DMS79 treated with DMSO at 0.1 percent for 48 hours (cell line): ENCODE data around the gene CRX.
"Not testable (repeated sequence)": the region's sequence is repeated elsewhere in the genome, so short reads cannot be mapped to it uniquely, and the experiment has no call there.

ENCODE experiments used
- DNase-seq: peaks from one replicate; lab custom pipeline; 2025; lab: John Stamatoyannopoulos, UW

CRX gene

DNA sequence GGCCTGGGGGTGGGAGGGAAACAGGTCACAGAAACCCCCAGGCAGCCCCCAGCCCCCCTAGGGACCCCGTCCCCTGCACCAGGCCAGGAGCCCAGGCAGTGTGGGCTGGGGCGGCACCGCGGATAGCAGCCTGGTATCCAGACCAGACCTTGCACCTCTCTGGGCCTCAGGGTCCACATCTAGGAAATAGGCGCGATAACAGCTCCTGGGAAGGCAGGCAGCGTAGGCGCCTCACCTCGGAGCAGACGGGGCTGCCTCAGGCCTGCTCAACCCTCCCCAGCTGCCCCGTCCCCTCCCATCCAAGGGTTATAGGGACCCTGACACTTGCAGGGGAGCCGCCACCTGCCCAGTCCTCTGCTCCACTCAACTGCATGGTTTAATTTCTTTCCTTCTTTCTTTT, 18.1 kb upstream of the CRX start:
- not testable (repeated sequence) for DNase-seq

DNA sequence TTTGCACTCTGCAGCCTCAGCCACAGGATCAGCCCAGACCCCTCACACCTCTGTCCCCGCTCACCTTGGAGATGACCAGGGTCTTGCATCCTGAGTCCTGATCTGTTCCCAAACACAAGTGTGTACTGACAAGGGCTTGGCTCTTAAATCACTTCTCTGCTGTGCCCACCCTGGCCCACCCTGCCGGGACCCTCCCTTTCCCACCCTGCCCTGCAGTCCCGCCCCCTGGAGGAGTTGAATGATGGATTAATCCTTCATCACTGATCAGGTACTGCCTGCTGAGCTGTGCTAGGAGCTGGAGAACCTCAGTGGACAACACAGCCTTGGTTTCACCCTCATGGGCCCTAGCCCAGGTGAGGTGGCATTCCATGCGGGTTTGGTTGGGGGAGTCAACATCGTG, 17.3 kb upstream of the CRX start, which contains the start of gene TPRX1:
TSS of gene TPRX1 (minus strand) at position 101 of the 400 bp plus-strand sequence. CDS start at position 89, 12 bp downstream.
- not testable (repeated sequence) for DNase-seq

DNA sequence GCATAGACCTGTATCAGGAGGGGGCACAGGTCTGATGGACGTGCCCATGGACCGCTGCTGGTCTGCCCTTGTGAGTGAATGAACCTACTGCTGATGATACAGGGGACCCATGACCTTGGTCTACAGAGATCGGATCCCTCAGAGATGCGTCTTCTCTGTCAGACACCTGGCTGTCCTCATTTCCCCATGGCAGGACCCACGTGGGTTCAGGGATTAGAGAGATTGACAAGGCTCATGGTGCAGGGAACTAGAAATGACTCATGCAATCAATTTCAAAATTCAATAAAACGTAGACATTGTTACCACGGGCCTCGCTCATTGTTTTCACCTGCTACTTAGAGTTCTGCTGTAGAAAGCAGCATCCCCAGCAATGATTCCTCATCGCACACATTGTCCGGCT, 16.4 kb upstream of the CRX start:
- no peak for DNase-seq

GRCh38 chr19:47806435-47806834, 15.3 kb upstream of the CRX start:
- no peak for DNase-seq

GRCh38 chr19:47813304-47813994, 8.3 kb upstream of the CRX start:
- peak; percentile 26 for DNase-seq

GRCh38 chr19:47813995-47814328, 7.8 kb upstream of the CRX start:
- no peak for DNase-seq

GRCh38 chr19:47816270-47816669, 5.5 kb upstream of the CRX start:
- DNase-seq, result not testable (repeated sequence)

- not testable (repeated sequence) for DNase-seq
Observed at GRCh38 chr19:47818221-47818620, 3.5 kb upstream of the CRX start.

DNA sequence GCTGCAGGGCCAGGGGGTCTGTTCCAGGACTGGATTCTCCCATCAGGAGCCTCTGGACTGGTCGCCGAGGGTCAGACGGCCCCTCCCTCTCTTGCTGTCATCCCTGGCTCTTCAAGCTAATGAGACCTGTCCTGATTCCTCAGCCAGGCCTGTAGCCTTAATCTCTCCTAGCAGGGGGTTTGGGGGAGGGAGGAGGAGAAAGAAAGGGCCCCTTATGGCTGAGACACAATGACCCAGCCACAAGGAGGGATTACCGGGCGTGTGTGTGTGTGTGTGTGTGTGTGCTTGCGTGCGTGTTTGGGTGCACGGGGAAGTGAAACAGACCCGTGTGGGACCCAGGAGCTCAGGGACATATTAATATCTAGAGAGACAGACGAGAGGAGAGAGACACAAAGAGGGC, 1.9 kb upstream of the CRX start:
- DNase-seq, result no peak

DNA sequence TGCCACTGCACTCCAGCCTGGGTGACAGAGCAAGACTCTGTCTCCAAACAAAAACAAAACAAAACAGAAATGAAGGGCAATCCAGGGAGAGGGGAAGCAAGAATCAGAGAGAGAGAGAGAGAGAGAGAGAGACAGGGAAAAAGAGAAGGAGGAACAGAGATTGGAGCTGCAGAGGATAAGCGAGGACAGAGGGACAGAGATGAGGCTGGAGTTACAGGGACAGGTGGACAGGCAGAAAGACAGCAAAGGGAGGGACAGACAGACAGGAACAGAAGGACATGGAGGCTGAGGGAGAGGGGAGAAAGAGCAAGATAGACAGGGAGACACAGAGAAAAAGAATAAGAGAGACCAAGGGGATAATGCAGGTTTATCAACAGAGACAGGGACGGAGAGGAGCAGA, 1.3 kb upstream of the CRX start:
- no peak for DNase-seq

DNA sequence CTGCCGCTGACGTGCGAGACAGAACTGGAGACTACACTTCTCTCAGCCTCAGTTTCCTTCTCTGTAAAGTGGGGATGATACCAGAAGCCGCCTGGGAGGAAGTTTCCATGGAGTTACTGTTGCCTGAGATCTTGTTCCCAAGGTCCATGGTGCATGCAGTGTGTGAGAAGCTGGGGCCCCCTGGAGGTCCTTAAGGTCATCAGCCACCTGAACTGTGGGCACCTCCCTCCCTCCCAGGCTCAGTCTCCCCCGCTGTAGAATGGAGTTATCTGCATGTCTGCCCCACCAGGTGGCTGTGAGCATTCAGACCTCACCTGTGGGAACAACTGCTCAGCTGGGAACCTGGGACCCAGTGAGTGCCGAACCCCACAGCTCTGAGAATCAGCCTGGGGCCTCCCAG, 2.7 kb downstream of the CRX start:
- no peak for DNase-seq

DNA sequence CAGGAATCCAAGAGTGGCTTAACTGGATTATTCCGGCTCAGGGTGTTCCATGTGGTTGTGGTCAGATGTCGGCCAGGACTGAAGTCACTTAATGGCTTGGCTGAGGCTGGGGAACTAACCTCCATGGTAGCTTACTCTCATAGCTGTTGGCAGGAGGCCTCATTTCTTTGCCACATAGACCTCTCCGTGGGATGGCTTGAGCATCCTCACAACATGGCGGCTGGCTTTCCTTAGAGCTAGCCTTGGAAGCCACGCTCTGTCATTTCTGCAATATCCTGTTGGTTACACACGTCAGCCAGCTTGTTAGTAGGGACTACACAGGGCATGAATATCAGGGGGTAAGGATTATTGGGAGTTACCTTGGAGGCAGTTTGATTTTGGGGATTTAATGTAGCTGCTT, 5.1 kb downstream of the CRX start:
- no peak for DNase-seq

DNA sequence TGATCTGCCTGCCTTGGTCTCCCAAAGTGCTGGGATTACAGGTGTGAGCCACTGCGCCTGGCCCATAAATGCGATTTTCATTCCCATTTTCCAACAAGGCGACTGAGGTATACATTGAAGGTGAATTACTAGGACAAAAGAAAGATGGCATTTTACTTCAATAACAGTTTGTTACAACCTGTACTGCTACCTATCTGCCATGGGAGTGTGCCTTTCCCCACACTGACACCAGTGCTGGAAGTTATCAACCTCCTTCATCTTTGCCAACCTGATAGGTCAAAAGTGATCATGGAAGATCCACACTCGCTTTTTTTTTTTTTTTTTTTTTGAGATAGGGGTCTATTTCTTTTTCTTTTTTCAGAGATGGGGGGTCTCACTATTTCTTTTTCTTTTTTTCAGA, 11.0 kb downstream of the CRX start:
- DNase-seq, result no peak

- no peak for DNase-seq
Observed at GRCh38 chr19:47836038-47836437, 14.3 kb downstream of the CRX start.

DNA sequence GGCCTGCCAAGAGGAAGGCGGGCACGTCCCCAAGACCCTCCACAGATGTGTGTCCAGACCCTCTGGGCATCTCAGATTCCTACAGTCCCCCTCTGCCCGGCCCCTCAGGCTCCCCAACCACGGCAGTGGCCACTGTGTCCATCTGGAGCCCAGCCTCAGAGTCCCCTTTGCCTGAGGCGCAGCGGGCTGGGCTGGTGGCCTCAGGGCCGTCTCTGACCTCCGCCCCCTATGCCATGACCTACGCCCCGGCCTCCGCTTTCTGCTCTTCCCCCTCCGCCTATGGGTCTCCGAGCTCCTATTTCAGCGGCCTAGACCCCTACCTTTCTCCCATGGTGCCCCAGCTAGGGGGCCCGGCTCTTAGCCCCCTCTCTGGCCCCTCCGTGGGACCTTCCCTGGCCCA, 17.7 kb downstream of the CRX start:
- DNase-seq, result no peak

GRCh38 chr19:47839913-47840312, 18.2 kb downstream of the CRX start:
- DNase-seq, result no peak

GRCh38 chr19:47842941-47843340, 21.2 kb downstream of the CRX start:
- DNase-seq, result no peak

DNA sequence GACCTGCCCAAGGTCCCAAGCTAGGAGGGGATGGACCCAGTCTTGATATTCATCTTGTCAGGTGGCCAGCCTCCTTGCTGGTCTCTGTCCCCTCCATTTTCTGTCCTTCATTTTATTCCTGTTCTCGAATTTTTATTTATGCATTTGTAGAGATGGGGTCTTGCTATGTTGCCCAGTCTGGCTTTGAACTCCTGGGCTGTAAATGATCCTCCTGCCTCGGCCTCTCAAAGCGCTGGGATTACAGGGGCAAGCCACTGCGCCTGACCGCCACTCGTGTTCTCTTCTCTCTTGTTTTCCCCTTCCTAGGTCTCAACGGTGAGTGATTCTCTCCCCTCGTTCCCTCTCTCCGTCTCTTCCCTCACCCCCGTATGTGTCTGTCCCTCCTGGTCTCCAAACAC, 26.7 kb downstream of the CRX start:
- no peak for DNase-seq

- no peak for DNase-seq
Observed at GRCh38 chr19:47848823-47849473, 27.2 kb downstream of the CRX start.

DNA sequence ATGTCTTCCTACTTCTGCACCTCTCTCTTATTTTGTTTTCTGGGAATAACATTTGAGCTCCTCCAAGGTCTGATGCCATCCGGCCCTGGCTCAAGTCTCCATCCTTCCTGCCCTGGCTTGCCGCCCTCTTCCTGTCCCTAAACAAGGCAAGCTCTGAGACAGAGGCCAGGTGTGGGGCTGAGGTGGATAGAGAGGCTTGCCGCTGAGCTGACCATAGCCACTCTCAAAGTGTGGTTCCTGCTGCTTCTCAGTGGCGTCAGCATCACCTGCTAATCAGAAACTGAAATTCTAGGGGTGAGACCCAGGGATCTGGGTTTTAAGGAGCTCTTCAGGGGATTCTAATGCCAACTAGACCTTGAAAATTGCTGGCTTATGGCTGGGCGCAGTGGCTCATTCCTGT, 31.3 kb downstream of the CRX start:
- no peak for DNase-seq

GRCh38 chr19:47854459-47854858, 32.7 kb downstream of the CRX start:
- no peak for DNase-seq

- not testable (repeated sequence) for DNase-seq
Observed at GRCh38 chr19:47858231-47858630, 36.5 kb downstream of the CRX start.

GRCh38 chr19:47858646-47859285, 37.0 kb downstream of the CRX start, which contains the start of gene TPRX2:
TSS of gene TPRX2 (plus strand) at chr19:47859235. CDS start at chr19:47859247, 12 bp downstream.
- not testable (repeated sequence) for DNase-seq
